ENCODE measurements around the gene TFRC.
A peak's percentile ranks its signal among the peaks of the same experiment; 100 is the strongest.
"Not testable (repeated sequence)": the region's sequence is repeated elsewhere in the genome, so short reads cannot be mapped to it uniquely, and the experiment has no call there.

Gene TFRC

GRCh38 chr3:196081834-196082618, at the start of gene TFRC:
Gene TFRC, minus strand, starts transcription at chr3:196082090. Its CDS starts 4,991 bp downstream, at chr3:196077099.
- DNase-seq (ENCODE audit: low read depth): peak; percentile 70

DNA sequence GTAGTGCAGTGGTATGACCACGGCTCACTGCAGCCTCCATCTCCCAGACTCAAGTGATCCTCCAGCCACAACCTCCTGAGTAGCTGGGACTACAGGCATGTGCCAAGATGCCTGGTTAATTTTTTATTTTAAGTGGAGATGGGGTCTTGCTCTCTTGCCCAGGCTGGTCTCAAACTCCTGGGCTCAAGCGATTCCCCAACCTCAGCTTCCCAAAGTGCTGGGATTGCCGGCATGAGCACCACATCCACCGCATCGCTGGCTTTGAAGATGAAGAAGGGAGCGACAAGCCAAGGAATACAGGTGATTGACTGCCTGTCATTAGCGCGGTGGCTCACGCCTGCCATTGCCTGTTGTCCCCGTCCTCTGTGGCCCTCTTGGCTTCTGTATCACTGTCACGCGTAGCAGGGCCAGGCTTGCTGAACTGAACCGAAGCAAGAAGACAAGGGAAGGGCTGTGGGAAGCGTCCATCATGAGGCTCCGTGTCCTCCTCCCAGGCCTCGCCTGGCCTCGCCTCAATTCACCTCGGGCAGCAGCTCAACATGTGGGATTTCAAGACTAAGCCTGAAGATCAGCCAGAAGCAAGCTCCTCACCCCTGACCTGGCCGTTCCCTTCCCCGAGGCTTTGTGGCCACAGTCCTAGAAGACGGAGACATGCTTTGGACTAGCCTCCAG, 46.4 kb upstream of the TFRC start:
- DNase-seq (ENCODE audit: low read depth): no peak

DNA sequence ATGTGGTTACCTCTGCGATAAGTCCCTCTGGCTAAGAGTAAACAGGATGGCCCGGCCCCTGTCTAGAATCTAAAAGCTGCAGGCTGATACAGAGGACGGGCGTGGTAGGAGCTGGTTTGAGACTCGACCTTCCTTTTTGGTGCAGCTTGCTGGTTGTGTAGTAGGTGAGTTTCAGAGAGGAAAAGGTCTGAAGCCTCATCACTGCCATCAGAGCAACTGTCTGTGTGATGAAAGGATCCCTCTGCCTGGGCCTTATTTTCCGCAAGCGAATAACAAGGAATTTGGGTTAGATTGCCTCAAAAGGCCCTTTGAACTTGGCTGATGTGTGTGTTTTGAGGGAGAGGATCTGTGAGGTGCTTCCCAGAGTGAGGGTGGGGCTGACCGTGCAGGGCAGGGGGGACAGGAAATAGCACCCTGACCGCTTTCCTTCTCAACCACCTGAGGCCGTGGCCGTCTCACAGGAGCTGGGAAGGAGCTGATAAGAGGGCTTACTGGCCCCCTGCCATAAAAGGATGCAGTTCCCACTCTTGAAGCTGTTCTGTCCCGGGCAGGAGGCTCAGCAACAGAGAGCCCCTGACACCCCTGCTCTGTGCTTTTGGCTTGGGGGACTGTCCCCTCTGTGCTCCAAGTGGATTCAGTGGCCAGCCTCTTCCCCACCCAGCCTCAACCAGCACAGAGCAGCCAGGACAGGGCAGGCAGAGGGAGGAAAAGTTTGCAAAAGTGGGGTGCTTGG, 45.6 kb upstream of the TFRC start:
- DNase-seq (ENCODE audit: low read depth): no peak

GRCh38 chr3:196124608-196125007, 42.7 kb upstream of the TFRC start:
- no peak for DNase-seq (ENCODE audit: low read depth)

DNA sequence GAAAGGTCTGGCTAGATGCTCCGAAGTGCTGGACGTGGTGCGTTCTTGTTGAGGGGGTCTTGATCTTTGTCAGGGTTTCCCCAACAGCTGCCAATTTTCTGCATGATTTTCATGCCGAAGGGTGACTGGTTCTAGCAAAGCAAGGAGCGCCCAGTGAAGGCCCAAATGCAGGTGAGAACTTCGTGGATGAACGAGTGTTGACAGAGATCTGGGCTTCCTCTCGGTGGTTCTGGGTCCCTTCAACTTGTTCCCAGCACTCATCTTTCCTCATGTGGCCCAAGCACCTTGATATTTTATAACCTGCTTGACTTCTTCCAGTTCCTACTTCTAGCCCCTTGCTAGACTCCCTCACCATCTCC, 40.8 kb upstream of the TFRC start:
- DNase-seq (ENCODE audit: low read depth): no peak

GRCh38 chr3:196122021-196122687, 40.3 kb upstream of the TFRC start:
- DNase-seq (ENCODE audit: low read depth): no peak

- DNase-seq (ENCODE audit: low read depth): no peak
Measured at GRCh38 chr3:196121066-196121465, 39.2 kb upstream of the TFRC start.

DNA sequence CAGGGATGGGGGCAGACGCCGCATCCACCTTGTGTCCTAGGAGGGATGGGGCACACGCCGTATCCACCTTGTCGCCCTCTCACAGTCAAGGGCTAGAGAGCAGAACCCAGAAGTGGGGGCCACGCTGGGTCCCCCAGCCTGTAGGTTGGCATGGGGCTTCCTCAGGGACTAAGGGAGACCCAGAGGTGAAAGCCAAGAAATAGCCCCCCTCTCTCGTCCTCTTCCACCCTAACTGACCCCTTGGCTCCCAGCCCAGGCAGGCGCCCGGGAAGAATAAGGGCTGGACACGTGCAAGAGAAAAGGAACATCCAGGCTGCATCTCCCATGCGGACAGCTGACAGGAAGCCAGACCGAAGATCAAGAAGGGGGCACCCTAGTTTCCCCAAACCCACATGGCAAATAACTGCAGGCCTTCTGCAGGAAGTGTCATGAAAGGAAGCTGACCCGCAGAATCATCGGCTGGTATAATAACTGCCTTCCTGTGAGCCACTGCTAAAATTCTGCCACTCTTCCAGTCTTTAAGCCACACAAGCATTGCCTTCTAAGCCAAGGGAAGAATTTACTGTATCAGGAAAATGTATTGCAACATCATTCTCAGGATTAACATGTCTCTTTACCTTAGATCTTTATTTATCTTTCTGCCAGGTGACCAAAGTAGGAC, 38.5 kb upstream of the TFRC start:
- no peak for DNase-seq (ENCODE audit: low read depth)

GRCh38 chr3:196117809-196118208, 35.9 kb upstream of the TFRC start:
- DNase-seq (ENCODE audit: low read depth): no peak

DNA sequence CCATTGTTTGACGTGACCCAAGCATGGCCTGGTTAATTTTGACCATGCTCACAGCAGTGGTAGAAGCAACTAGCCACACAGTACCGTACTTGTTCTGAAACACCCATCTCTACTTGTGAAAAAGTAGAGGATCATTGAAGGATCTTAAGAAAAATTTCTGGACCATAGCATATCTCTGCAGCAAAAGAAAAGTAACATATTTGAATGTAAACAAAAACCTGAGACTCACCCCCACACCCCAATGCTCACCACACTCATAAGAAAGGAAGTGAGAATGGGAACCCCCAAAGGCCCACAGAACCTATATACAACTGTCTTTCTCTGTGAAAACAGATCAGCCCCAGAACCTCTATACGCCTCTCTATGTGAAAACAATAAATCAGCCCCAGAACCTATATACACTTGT, 33.8 kb upstream of the TFRC start:
- no peak for DNase-seq (ENCODE audit: low read depth)

GRCh38 chr3:196111939-196112386, 30.1 kb upstream of the TFRC start:
- DNase-seq (ENCODE audit: low read depth): no peak

GRCh38 chr3:196108075-196108743, 26.3 kb upstream of the TFRC start:
- no peak for DNase-seq (ENCODE audit: low read depth)

DNA sequence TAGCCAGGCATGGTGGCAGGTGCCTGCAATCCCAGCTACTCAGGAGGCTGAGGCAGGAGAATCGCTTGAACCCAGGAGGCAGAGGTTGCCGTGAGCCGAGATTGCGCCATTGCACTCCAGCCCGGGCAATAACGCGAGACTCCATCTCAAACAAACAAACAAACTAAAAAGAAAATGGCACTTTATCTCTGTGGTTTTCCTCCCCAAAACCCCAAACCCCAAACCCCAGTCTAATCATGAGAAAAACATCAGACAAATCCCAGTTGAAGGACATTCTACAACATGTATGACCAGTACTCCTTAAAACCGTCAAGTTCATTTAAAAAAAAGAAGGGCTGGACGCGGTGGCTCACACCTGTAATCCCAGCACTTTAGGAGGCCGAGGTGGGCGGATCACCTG, 22.8 kb upstream of the TFRC start:
- DNase-seq (ENCODE audit: low read depth): not testable (repeated sequence)

DNA sequence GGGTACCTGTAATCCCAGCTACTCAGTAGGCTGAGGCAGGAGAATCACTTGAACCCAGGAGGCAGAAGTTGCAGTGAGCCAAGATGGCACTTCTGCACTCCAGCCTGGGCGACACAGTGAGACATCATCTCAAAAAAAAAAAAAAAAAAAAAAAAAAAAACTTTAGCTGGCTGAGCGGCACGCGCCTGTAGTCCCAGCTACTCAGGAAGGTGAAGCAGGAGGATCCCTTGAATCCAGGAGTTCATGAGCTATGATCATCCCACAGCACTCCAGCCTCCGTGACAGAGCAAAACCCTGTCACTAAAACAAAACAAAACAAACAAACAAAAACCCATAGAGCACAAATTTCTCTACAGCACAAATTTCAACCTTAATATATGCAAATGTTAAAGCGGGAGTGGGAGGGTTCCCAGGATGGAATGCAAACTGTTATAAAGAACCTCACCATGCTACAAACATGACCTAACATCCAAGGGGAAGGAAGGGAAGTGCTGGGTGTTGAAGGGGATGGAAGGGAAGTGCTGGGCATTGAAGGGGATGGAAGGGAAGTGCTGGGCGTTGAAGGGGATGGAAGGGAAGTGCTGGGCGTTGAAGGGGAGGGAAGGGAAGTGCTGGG, 16.6 kb upstream of the TFRC start:
- not testable (repeated sequence) for DNase-seq (ENCODE audit: low read depth)

DNA sequence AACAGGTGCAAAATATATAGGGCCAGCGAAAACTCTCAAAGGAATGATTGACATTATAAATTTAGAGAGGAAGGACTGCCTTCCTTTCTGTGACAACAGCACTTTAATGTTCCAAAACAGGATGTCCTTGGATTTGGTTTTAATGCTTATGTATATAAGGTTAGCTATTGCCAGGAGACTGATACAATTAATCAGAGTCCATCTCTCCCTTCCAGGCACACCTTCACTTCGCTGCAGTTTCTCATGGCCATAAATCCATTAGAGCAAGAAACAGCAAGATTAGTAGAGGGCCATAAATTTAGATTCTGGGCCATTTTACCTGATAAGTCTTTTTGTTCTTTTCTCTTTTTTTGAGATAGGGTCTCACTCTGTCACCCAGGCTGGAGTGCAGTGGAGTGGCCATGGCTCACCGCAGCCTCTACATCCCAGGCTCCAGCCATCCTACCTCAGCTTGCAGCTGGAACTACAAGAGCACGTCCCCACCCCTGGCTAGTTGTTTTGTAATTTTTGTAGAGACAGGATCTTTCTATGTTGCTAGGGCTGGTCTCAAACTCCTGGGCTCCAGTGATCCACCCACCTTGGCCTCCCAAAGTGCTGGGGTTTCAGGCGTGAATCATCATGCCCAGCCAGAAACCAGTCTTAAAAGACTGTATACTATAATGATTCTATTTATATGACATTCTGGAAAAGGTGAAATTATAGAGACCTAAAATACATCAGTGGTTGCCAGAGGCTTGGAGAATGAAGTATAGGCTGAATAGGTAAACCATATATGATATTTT, 15.7 kb upstream of the TFRC start:
- no peak for DNase-seq (ENCODE audit: low read depth)

GRCh38 chr3:196096382-196096953, 14.6 kb upstream of the TFRC start:
- no peak for DNase-seq (ENCODE audit: low read depth)

DNA sequence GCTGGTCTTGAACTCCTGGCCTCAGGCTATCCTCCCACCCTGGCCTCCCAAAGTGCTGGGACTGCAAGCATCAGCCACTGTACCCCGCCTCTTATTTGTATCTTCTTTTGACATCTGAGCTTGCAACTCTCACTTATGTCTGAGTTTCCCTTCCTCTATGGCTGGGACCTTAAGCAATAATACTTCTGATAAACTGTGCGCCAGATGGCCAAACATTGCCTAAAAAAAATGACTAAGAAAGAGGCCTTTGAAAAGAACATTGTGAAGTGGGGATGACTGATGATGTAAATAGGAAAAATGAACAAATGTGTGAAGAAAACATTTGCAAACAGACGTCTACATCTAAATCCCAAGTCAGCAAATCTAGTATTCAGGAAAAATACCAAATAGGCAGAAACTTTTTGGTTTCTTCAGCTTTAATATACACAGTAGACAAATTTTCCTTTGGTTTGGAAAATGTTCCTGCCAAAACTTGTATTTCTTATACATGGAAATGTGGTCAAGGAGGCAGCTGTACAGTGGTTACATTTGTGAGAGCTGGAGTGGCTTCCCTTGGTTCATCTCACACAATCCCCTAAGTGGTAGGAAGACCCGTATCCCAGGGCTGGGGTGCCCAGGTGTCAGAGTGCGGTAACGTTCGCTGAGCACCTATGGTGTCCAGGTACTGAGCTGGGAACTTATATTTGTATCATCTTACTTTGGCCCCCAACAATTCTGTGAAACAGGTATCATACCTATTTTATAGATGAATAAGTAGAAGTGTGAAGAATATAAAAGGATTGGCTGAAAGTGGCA, 11.6 kb upstream of the TFRC start:
- DNase-seq (ENCODE audit: low read depth): no peak

- no peak for DNase-seq (ENCODE audit: low read depth)
Measured at GRCh38 chr3:196087906-196088305, 6.0 kb upstream of the TFRC start.

GRCh38 chr3:196082619-196082971, 705 bp upstream of the TFRC start:
- no peak for DNase-seq (ENCODE audit: low read depth)
